Stimulated activated CD4-positive, alpha-beta T cell treated with anti-CD3 and anti-CD28 coated beads, TNF-alpha, amount 100 ng/mL, for 24 hours (primary cell): ENCODE results near the gene ZSCAN9.

Experiments used
- DNase-seq, 3 experiments: peaks; one replicate each; pipeline ENCODE4 v3.0.0-alpha.2; 2020; ENCODE audit warnings: low read depth in 3 of 3

Gene ZSCAN9

DNA sequence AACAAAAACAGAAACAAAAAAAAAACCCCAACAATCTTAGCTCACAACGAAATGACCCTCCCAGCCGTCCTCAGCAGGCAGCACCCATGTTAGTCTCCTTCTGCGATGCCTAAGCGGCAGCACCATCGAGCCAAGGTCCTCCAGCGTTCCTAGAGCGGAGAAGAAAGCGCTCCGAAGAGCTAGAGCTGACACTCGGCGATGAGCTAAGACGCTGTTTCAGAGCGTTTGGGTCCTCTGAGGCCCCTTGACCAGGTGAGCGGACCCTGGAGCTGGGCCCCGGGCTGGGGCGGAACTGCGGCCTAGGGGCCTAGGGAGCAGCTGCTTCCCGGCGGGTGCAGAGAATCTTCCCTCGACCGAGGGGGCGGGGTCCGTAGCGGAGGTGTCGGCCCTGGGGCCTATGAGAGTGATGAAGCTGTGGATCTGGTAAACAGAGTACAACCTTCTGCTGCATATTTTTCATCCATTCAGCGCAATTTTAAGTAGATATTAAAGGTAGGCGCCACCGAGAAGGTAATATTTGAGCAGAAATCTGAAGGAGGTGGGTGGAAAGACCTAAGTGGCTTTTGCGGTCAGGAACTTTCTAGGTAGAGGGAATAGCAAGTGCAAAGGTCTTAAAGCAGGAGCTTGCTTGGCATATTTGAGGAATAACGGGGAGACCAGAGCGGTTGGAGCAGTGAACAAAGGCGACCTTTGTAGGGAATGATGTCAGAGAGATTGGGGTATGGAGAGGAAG is 42.1 kb downstream of the ZSCAN9 start, which contains the start of gene ZSCAN26:
ZSCAN26 (plus strand) TSS at position 182 of the 733 bp plus-strand sequence. CDS start 4,777 bp downstream, outside the sequence.
- peak; percentile 64 to 79 (median 79) for DNase-seq

DNA sequence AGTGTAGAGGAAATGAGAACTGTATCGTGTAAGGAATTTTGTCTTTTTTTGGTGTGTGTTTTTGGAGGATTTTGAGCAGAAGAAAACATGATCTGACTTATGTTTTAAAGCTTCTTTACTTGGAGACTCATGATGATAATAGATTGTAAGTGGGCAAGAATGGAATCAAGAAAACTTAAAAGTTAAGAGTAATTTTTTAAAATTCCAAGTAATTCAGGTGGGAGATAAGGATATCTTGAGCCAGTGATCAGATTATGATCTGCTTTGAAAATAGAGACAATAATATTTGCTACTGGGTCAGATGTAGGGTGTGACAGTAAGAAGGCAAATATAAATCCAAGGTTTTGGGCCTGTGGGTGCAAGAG is 42.6 kb downstream of the ZSCAN9 start:
- DNase-seq = no peak

DNA sequence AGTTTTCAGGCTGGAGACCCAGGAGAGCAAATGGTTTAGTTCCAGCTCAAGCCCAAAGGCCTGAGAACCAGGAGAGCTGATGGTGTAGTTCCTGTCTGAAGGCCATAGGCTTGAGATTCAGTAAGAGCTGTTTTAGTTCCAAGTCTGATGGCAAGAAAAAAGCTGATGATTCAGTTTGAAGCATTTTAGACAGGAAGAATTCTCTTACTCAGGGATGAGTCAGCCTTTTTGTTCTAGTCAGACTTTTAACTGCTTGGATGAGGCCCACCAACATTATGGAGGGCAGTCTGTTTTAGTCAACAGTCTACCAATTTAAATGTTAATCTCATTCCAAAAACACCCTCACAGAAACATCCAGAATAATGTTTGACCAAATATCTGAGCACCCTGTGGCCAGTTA is 44.4 kb downstream of the ZSCAN9 start:
- no peak for DNase-seq

DNA sequence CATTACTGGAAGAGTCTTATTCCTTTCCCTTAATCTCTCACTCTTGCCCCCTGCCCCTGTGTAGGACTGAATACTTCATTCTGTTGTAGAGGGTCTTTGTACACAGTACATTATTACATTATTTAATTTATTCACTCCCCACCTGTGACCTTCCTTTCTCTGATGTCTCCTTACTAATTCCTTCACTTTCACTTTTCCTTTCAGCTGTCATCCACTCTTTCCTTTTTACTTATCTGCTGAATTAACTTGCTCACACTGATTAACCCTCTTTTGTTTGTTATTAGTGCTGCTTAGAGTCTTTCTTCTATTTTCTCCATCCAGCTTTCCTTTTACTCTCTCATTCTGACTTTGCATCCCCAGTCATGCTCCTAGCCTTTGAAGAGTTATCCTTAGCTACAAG is 49.8 kb downstream of the ZSCAN9 start:
- no peak for DNase-seq

DNA sequence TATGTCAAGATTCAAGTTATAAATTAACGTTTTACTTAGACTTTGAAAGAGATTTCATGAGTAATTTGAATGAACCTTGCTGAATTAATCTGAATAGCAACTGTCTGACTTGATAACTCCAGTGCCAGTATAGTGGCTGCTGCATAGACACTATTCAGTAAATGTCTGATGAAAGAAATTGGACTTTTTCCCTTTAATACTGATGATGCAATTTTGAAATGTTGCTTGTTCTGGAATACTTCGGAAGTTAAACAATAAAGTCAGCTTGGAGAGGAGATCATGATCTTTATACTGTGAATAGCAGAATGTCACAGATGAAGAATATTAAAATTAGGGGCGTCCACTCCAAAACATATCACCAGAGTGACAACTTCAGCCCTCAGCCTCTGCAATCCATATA is 52.7 kb downstream of the ZSCAN9 start:
- no peak for DNase-seq

DNA sequence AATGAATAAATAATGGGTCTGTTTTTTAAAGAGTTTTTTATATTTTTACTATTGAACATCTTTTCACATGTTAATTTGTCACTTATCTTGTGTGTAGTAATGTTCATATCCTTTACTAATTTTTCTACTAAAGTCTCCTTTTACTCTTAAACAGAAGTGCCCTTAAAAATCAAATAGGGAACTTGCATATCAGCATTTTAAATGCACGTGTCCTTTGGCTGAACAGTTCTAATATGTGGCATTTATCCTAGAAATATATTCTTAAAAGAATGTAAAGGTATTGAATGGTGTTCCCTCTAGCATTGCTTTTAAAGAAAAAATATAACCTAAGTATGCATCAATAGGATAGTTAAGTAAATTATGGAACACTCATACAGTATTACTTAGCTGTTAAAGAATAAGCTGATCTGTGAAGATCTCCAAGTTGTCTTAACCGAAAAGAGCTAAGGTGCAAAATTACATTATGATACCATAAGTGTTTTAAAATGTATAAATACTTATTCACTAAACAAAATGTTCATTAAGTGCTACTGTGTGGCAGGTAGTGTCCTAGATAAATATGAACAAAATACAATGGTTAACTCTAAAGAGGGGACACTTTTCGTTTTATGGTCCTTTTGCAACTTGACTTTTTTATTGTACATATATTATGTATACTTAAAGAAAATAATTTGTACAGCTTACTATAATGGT is 55.7 kb downstream of the ZSCAN9 start:
- DNase-seq = no peak

DNA sequence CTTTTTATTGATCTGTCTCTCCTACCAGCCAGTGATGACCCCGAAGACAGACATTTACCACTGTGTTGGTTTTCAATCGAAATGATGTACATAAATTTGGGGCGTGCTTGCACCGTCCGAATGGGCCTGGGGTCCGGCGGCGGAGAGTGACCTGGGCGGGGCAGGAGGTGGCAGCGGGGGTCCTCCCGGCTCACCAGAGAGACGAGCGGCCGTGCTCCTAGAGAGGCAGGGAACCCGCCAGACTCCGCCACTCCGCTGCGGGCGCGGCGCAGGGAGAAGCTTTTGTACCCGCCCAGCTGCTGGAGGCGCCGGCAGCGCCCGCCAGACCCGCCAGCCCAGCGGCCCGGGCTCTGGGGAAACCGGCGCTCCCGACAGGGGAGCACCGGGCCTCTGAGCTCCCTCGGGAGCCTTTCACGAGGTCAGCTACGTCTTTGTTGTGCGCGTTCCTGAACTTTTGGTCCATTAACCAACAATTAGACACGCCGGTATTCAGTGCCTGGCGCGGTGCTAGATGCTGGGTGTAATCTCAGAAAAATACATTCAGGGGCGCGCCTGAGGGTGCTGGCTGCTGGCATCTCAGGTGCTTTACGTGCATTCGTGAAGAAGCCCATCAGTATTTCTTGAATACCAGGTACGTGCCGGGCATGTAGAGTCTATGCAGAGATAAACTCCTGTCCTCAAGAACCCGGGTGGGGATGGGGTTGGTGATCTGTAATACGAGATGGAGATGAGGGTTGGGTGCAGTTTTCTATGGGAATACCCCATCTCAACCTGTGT is 56.4 kb downstream of the ZSCAN9 start, which contains the start of gene PGBD1:
PGBD1 (plus strand) TSS at position 285 of the 777 bp plus-strand sequence. CDS start 2,242 bp downstream, outside the sequence.
- peak; percentile 19 to 62 (median 46) for DNase-seq

DNA sequence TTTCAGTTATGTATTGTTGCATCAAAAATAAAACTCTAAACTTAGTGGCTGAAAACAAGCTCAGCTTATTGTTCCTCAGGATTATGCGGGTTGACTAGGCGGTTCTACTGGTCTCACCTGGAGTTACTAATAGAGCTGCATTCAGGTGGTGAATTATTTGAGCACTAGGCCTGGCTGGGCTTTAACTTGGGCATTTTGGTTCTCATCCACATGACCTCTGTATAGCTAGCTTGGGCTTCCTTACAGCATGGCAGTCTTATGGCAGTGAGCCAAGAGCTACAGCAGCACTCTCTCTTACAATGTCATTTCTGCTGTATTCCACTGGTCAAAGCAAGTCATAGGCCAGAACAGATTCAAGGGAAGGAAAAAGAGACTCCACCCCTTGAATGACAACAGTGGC is 57.9 kb downstream of the ZSCAN9 start:
- no peak for DNase-seq
